Urinary bladder (tissue), 4 donors: ENCODE data around the gene SNX18. TPM values are rescaled to one million over a fixed set of nuclear protein-coding genes. Genes with fewer than 3 reads are reported as not detected.
"Not testable (repeated sequence)": the region's sequence is repeated elsewhere in the genome, so short reads cannot be mapped to it uniquely, and the experiment has no call there.

ENCODE experiments used
- DNase-seq: peaks from one replicate; pipeline ENCODE4 v3.0.0-alpha.2; 2015; ENCODE audit errors: extremely low spot score
- H3K27ac ChIP-seq: one replicate; pipeline ENCODE4 v1.5.1; 2013; ENCODE audit warnings: low read depth, mild to moderate bottlenecking, moderate library complexity
- H3K36me3 ChIP-seq: one replicate; pipeline ENCODE4 v1.6.1; 2013; ENCODE audit warnings: mild to moderate bottlenecking, moderate library complexity; ENCODE audit not compliant: insufficient read depth
- H3K4me1 ChIP-seq: one replicate; pipeline ENCODE4 v1.6.1; 2013; ENCODE audit warnings: mild to moderate bottlenecking, moderate library complexity; ENCODE audit not compliant: insufficient read depth
- H3K4me3 ChIP-seq: one replicate; pipeline ENCODE4 v1.5.1; 2013; ENCODE audit warnings: low read depth, low read length
- WGBS: extraction: QIAGEN DNeasy Blood & Tissue Kit; methylation state at CpG from one replicate; pipeline ENCODE4 v1.1.7; 2013; 5-methylcytosine and 5-hydroxymethylcytosine counted together
- polyA plus RNA-seq: library from polyadenylated mRNA; stranded (reverse); fragments of 200-250 nt; gene quantifications from one replicate; pipeline ENCODE4 v1.2.3, GENCODE V29; 2013
- total RNA-seq: library from RNA; depleted of rRNA; stranded (reverse); fragments of >200 nt; gene quantifications from one replicate; pipeline ENCODE4 v1.2.3, GENCODE V29; 2014
- donor health status: healthy with polysubstance abuse.
- donor health status: healthy.

SNX18 gene
- total RNA-seq (43.6 TPM), polyA plus RNA-seq (17.2 TPM)

DNA sequence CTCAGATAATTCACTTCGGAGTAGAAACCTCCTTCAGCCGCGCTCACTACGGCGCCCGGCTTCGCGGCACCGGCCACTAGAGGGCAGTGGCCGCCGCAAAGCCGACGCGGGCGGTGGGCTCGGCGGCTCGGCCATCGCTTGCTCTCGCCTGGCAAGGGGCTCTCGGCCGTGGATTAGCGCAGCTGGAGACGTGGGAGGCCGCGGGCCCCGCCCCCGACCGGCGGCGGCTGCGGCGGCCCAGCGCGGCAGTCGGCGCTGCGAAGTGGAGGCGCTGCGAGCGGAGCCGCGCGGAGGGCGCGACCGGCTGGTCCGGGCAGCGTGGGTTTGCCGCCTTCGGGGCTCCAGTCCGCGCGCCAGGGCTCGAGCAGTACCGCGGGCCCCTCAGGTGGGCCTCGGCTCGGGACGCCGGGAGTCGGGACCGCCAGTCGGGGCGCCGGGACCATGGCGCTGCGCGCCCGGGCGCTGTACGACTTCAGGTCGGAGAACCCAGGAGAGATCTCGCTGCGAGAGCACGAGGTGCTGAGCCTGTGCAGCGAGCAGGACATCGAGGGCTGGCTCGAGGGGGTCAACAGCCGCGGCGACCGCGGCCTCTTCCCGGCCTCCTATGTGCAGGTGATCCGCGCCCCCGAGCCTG, at the start of gene SNX18:
Gene SNX18 (plus strand): TSS at position 248 of the 634 bp plus-strand sequence. CDS start 194 bp downstream, at position 442.
- peak; percentile 57 for DNase-seq
- under 1% methylated on average over 88 of the region's 88 CpGs for WGBS
- peak within 1 kb of the TSS; percentile 100 for H3K4me3 ChIP-seq
- H3K36me3 ChIP-seq = no peaks in the 10 kb centered on the region
- H3K27ac ChIP-seq = peak within 1 kb of the TSS; percentile 91
- no peaks in the 10 kb centered on the region for H3K4me1 ChIP-seq

DNA sequence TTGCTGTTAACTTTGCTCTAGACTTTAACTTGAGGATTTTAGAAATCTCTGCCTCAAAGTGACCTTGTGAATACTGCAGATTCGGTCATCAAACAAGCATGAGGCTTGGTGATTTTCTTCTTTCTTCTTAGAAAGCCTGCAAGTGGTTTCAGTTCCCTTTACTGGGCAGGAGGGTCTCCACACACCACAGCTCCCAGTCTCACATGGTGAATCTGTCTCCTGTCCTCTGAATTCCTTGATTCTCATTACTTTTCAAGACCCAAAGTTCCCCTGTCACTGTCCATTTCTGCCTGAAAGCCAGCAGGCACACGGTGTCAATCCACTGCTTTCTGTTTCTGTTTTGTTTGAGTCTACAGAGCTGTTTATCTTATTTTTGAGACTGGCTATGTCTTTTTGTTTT, 47.9 kb upstream of the SNX18 start:
- no peak for DNase-seq
- WGBS = 42% methylated on average over 2 of the region's 2 CpGs
- Histone ChIP-seq H3K27ac (peak overlapping the region; percentile 3), H3K4me3 (no peak overlapping the region), H3K4me1 (peaks cover 2% of the 10 kb centered on the region), H3K36me3 (no peaks in the 10 kb centered on the region)

DNA sequence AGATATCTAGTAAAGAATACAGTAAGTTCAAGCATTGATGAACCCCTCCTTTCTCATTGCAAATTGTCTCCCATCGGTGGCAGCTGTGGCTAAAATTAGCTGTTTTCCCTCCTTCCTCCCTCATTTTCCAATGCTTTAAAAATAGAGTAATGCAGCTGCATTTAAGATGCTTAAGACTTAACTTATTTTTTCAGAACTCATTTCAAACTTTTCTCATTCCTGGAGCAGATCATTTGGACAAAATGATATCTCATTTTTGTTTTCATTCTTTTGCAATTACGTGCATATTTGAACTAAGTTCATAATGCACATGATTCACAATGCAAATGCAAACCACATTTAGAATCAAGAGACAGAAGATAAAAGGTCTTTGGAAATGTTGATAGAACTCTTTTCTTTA, 47.4 kb upstream of the SNX18 start:
- no peaks in the 10 kb centered on the region for H3K36me3 ChIP-seq
- DNase-seq = no peak
- H3K4me1 ChIP-seq = peaks cover 2% of the 10 kb centered on the region
- 34% methylated on average over 2 of the region's 2 CpGs for WGBS
- H3K4me3 ChIP-seq = no peak overlapping the region
- H3K27ac ChIP-seq = peak overlapping the region; percentile 3

DNA sequence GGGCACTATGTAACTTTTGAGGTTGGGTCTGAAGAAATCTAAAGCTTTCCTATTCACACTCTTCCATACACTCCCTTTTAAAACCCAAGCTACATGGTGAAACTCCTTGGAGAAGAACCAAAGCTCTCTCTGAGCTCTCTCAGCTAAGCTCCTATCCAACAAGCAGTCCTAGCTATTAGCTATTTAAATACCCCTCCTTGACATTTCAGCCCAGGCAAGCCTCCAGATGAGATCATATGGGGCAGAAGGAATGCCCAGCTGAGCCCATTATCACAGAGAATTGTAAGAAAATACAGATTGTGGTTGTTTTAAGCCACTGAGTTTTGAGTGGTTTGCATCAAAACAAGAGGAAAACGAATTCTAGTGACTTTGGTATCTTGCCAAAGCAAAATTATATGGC, 46.9 kb upstream of the SNX18 start:
- H3K27ac ChIP-seq = no peak overlapping the region
- H3K4me3 ChIP-seq = no peak overlapping the region
- 43% methylated on average over 1 of the region's 1 CpG for WGBS

GRCh38 chr5:54471398-54471797, 46.2 kb upstream of the SNX18 start:
- Histone ChIP-seq H3K4me1 (peaks cover 2% of the 10 kb centered on the region), H3K36me3 (no peaks in the 10 kb centered on the region), H3K27ac (no peak overlapping the region), H3K4me3 (no peak overlapping the region)
- no peak for DNase-seq
- 62% methylated on average over 3 of the region's 3 CpGs for whole genome bisulfite sequencing

More for the DNA sequence above, 46.9 kb upstream of the SNX18 start:
- DNase-seq = no peak
- Histone ChIP-seq H3K4me1 (peaks cover 2% of the 10 kb centered on the region), H3K36me3 (no peaks in the 10 kb centered on the region)

GRCh38 chr5:54476682-54477081, 40.9 kb upstream of the SNX18 start:
- DNase-seq = no peak
- 80% methylated on average over 2 of the region's 2 CpGs for WGBS

GRCh38 chr5:54477941-54478478, 39.5 kb upstream of the SNX18 start:
- H3K36me3 ChIP-seq = no peaks in the 10 kb centered on the region
- WGBS = 95% methylated on average over 1 of the region's 1 CpG
- H3K4me3 ChIP-seq = no peak overlapping the region
- no peak overlapping the region for H3K27ac ChIP-seq
- DNase-seq = no peak
- H3K4me1 ChIP-seq = no peaks in the 10 kb centered on the region

More at GRCh38 chr5:54476682-54477081, 40.9 kb upstream of the SNX18 start:
- H3K36me3 ChIP-seq = no peaks in the 10 kb centered on the region
- no peak overlapping the region for H3K27ac ChIP-seq
- H3K4me1 ChIP-seq = no peaks in the 10 kb centered on the region
- no peak overlapping the region for H3K4me3 ChIP-seq

GRCh38 chr5:54480296-54480695, 37.3 kb upstream of the SNX18 start:
- Histone ChIP-seq H3K4me1 (no peaks in the 10 kb centered on the region), H3K27ac (no peak overlapping the region), H3K36me3 (no peaks in the 10 kb centered on the region), H3K4me3 (no peak overlapping the region)
- DNase-seq = no peak

GRCh38 chr5:54484219-54484894, 33.2 kb upstream of the SNX18 start:
- Histone ChIP-seq H3K4me1 (no peaks in the 10 kb centered on the region), H3K36me3 (no peaks in the 10 kb centered on the region), H3K4me3 (no peak overlapping the region), H3K27ac (no peak overlapping the region)
- no peak for DNase-seq
- WGBS = 74% methylated on average over 5 of the region's 5 CpGs

- DNase-seq, H3K27ac ChIP-seq, H3K36me3 ChIP-seq, H3K4me1 ChIP-seq, H3K4me3 ChIP-seq: not testable (repeated sequence)
These were observed 31.9 kb upstream of the SNX18 start for GRCh38 chr5:54485659-54486058.

- H3K4me3 ChIP-seq, H3K27ac ChIP-seq, H3K36me3 ChIP-seq, DNase-seq, H3K4me1 ChIP-seq: not testable (repeated sequence)
- WGBS = 49% methylated on average over 2 of the region's 2 CpGs
These were observed 27.9 kb upstream of the SNX18 start for GRCh38 chr5:54489648-54489979.

DNA sequence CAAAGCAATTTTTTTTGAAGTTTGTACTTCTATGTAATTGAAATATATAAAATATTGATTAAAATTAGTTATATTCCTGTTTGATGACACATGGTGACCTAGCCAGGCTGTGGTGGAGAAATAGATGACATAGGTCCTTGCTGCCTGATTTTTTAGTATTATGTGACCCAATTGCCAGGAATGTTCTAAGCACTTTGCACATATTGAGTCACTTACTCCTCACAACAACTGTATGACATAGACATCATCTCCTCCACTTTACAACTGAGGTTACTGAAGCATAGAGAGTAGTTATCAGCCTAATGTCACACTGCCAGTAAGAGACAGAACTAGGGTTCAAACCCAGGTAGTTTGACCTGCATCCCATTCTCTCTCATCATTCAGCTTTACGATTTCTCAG, 26.2 kb upstream of the SNX18 start:
- Histone ChIP-seq H3K4me1 (no peaks in the 10 kb centered on the region), H3K36me3 (no peaks in the 10 kb centered on the region), H3K4me3 (no peak overlapping the region), H3K27ac (no peak overlapping the region)
- WGBS = 84% methylated on average over 1 of the region's 1 CpG
- DNase-seq = no peak

DNA sequence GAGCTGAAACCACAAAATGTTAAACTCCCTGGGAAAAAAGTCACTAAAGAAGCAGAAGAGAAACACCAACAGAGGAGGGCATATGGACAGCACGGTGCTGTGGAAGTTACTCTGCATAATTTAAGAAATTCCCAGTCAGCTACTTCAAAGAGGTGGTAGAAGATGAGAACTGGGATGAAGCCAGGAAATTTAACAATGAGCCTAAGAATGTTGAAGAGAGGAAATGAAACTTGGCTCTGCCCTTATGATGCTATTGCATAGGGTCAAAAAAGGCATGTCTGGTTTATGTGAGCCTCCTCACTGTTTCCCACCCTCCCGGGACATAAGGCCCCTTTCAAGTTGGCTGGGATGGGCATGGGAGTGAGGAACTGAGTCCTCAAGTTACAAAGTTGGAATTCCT, 25.4 kb upstream of the SNX18 start:
- H3K4me1 ChIP-seq = no peaks in the 10 kb centered on the region
- DNase-seq = no peak

GRCh38 chr5:54495027-54495426, 22.5 kb upstream of the SNX18 start:
- Histone ChIP-seq H3K27ac (no peak overlapping the region), H3K4me3 (no peak overlapping the region), H3K36me3 (no peaks in the 10 kb centered on the region), H3K4me1 (no peaks in the 10 kb centered on the region)
- no peak for DNase-seq

More for the DNA sequence above, 25.4 kb upstream of the SNX18 start:
- H3K36me3 ChIP-seq = no peaks in the 10 kb centered on the region
- WGBS = 25% methylated on average over 2 of the region's 2 CpGs
- H3K4me3 ChIP-seq = no peak overlapping the region
- no peak overlapping the region for H3K27ac ChIP-seq
